Measurements from ENCODE around the gene IGSF9.

IGSF9 gene

DNA sequence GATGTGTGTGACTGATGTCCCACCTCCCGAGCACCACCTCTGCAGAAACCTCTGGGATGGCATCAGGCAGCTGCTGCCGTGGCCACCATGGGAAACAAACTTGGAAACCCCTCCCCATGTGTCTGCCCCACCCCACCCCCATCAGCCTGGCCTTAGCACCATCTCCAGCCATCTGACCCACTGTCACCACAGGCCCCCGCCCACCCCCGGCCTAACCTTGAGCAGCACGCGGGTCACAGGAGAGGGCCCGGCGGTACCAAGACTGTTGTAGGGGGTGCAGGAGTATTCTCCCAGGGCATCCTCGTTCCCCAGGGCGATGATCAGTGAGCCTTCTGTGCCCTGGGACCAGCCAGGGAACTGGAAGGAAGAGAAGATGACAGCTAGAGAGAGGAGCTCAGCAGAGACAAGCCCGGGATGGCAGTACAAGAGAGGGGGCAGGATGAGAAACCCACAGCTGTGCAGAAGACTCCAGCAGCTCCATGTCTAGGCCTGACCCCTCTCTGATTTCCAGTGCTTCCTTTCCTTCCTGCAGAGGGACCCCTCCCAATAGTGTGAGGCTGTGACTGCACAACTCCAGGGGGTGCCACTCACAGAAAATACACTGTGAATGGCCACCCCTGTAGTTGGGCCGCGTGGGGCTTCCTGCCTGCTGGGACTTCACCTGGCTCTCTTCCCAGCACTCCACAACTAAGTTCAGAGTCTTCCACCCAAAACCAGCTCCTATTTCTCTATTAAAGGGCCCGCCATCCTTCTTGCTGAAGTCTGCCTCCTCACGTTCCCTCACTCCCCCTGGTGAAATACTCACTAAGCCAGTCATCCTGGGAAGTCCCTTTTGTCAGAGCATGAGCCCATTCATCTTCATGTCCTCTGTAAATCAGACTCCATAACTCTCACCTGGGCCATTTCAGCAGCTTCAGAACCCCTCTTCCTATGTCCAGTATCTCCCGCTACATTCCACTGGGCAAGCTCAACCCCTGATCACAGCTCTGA is 12.8 kb downstream of the IGSF9 start:
- Histone ChIP-seq H3K9ac (ENCODE audit: low read length) (no peak overlapping the region), H3F3A (ENCODE audit: insufficient read depth, low read length) (no peaks in the 10 kb centered on the region), H3K4me3 (ENCODE audit: low read depth, low read length, poor library complexity, severe bottlenecking) (no peak overlapping the region), H3K4me1 (ENCODE audit: insufficient read depth, low read length, severe bottlenecking) (no peaks in the 10 kb centered on the region), H3K27ac (ENCODE audit: low read depth, low read length, poor library complexity, severe bottlenecking) (no peak overlapping the region), H4K20me1 (ENCODE audit: insufficient read depth, low read length) (no peaks in the 10 kb centered on the region), H3K9me3 (ENCODE audit: low read length) (no peaks in the 10 kb centered on the region), H3K27me3 (ENCODE audit: insufficient read depth, low read length) (peaks cover 9% of the 10 kb centered on the region; the same call in 1 of the 2 replicates), H3K79me2 (ENCODE audit: insufficient read depth, low read length) (no peaks in the 10 kb centered on the region), H3K9me2 (ENCODE audit: low read depth, low read length) (no peaks in the 10 kb centered on the region), H3K4me2 (ENCODE audit: low read length) (no peak overlapping the region), H3K36me3 (ENCODE audit: insufficient read depth, low read length) (no peaks in the 10 kb centered on the region), H2AFZ (ENCODE audit: low read length) (no peak overlapping the region)
- TF ChIP-seq, protein P1, sequence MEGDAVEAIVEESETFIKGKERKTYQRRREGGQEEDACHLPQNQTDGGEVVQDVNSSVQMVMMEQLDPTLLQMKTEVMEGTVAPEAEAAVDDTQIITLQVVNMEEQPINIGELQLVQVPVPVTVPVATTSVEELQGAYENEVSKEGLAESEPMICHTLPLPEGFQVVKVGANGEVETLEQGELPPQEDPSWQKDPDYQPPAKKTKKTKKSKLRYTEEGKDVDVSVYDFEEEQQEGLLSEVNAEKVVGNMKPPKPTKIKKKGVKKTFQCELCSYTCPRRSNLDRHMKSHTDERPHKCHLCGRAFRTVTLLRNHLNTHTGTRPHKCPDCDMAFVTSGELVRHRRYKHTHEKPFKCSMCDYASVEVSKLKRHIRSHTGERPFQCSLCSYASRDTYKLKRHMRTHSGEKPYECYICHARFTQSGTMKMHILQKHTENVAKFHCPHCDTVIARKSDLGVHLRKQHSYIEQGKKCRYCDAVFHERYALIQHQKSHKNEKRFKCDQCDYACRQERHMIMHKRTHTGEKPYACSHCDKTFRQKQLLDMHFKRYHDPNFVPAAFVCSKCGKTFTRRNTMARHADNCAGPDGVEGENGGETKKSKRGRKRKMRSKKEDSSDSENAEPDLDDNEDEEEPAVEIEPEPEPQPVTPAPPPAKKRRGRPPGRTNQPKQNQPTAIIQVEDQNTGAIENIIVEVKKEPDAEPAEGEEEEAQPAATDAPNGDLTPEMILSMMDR (IDR thresholded peaks at IDR 0.05; ENCODE audit: low read length): no peak
- no peak for TF ChIP-seq EZH2 (IDR thresholded peaks at IDR 0.05; ENCODE audit: borderline replicate concordance, low read length)

DNA sequence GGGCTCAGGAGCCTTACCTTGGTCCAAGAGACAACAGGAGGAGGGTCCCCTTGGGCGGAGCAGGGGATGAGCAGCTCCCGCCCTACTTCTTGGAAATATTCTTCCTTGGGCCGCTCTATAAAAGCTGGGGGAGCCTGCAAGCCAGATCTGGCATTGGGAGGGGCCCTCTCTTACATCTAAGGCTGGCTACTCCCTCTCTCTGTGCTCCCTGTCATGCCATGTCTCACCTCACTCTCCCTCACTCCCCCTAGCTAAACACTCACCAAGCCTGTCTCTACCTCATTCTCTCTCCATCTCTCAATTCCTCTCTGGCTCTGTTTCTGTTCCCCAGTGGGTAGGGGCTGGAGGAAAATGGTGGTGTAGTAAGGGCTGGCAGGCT is 13.6 kb downstream of the IGSF9 start:
- H3K9ac ChIP-seq (ENCODE audit: low read length): no peak overlapping the region
- no peak overlapping the region for H3K4me2 ChIP-seq (ENCODE audit: low read length)
- H3K4me3 ChIP-seq (ENCODE audit: low read depth, low read length, poor library complexity, severe bottlenecking): no peak overlapping the region
- no peaks in the 10 kb centered on the region for H3F3A ChIP-seq (ENCODE audit: insufficient read depth, low read length)
- H2AFZ ChIP-seq (ENCODE audit: low read length): no peak overlapping the region
- peaks cover 9% of the 10 kb centered on the region; the same call in 1 of the 2 replicates for H3K27me3 ChIP-seq (ENCODE audit: insufficient read depth, low read length)
- H3K27ac ChIP-seq (ENCODE audit: low read depth, low read length, poor library complexity, severe bottlenecking): no peak overlapping the region
- H3K9me3 ChIP-seq (ENCODE audit: low read length): no peaks in the 10 kb centered on the region
- no peaks in the 10 kb centered on the region for H3K36me3 ChIP-seq (ENCODE audit: insufficient read depth, low read length)
- H4K20me1 ChIP-seq (ENCODE audit: insufficient read depth, low read length): no peaks in the 10 kb centered on the region
- H3K9me2 ChIP-seq (ENCODE audit: low read depth, low read length): no peaks in the 10 kb centered on the region
- no peaks in the 10 kb centered on the region for H3K4me1 ChIP-seq (ENCODE audit: insufficient read depth, low read length, severe bottlenecking)
- no peak for TF ChIP-seq EZH2 (IDR thresholded peaks at IDR 0.05; ENCODE audit: borderline replicate concordance, low read length)
- TF ChIP-seq, protein P1 (IDR thresholded peaks at IDR 0.05; ENCODE audit: low read length): no peak
- no peaks in the 10 kb centered on the region for H3K79me2 ChIP-seq (ENCODE audit: insufficient read depth, low read length)

DNA sequence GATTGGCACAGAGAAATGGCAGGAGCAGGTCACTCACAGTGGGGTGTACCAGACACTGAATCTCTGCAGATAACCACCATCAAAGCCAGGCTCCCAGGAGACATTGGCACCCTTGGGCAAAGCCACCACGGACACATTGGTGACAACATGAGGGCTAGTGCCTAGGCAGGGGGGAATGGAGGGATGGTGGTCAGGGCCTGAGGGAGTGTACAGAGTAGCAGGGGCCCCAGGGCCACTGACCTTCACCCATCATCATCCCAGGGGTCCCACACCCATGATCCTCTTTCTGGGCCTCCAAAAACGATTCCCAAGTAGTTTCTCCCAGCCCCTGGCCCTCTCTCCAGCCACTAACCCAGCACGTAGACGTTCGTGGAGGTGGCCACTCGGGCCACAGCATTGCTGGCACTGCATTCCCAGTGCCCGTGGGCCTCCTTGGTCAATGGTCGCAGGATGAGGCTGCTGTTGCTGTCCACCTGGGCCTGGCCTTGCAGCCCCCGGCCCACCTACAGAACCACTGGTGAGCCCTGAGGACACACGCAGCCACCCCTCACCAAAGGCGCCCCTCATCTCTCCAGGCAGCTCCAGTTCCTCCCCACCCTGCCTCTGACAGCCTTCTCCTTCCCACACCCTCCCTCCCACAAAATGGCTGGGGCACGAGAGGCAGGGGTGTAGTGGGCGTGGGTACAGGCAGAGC is 14.2 kb downstream of the IGSF9 start:
- H2AFZ ChIP-seq (ENCODE audit: low read length): no peak overlapping the region
- no peaks in the 10 kb centered on the region for H3K79me2 ChIP-seq (ENCODE audit: insufficient read depth, low read length)
- no peak overlapping the region for H3K4me3 ChIP-seq (ENCODE audit: low read depth, low read length, poor library complexity, severe bottlenecking)
- no peak for TF ChIP-seq EZH2 (IDR thresholded peaks at IDR 0.05; ENCODE audit: borderline replicate concordance, low read length)
- TF ChIP-seq, protein P1 (IDR thresholded peaks at IDR 0.05; ENCODE audit: low read length): no peak
- no peak overlapping the region for H3K9ac ChIP-seq (ENCODE audit: low read length)
- no peaks in the 10 kb centered on the region for H3K4me1 ChIP-seq (ENCODE audit: insufficient read depth, low read length, severe bottlenecking)
- H3K9me2 ChIP-seq (ENCODE audit: low read depth, low read length): no peaks in the 10 kb centered on the region
- H3K27ac ChIP-seq (ENCODE audit: low read depth, low read length, poor library complexity, severe bottlenecking): no peak overlapping the region
- peaks cover 9% of the 10 kb centered on the region; the same call in 1 of the 2 replicates for H3K27me3 ChIP-seq (ENCODE audit: insufficient read depth, low read length)
- H4K20me1 ChIP-seq (ENCODE audit: insufficient read depth, low read length): no peaks in the 10 kb centered on the region
- H3K36me3 ChIP-seq (ENCODE audit: insufficient read depth, low read length): no peaks in the 10 kb centered on the region
- no peaks in the 10 kb centered on the region for H3K9me3 ChIP-seq (ENCODE audit: low read length)
- H3K4me2 ChIP-seq (ENCODE audit: low read length): no peak overlapping the region
- no peaks in the 10 kb centered on the region for H3F3A ChIP-seq (ENCODE audit: insufficient read depth, low read length)
